Liver (tissue), 3 donors: ENCODE measurements around the gene FOSL2.

Experiments used
- CTCF ChIP-seq: fragments of 150-350 bp; IDR thresholded peaks from 2 replicates; pipeline ENCODE4 v1.5.1; 2017; ENCODE audit warnings: improper control_type of control experiment, low read depth, low read length; ENCODE audit not compliant: missing input control
- EGR1 ChIP-seq, 2 donors: IDR thresholded peaks; 2 replicates each; pipeline ENCODE4 v1.6.1; 2016 to 2018; ENCODE audit warnings: antibody characterized with exemption in 2 of 2, low read depth in 2 of 2
- FOXA1 ChIP-seq: IDR thresholded peaks from 2 replicates; pipeline ENCODE4 v1.6.1; 2016; ENCODE audit warnings: antibody characterized with exemption
- JUND ChIP-seq, 2 donors: IDR thresholded peaks; 2 replicates each; pipeline ENCODE4 v1.6.1; 2016; ENCODE audit warnings: antibody characterized with exemption in 2 of 2
- RAD21 ChIP-seq, 2 donors: IDR thresholded peaks; 2 replicates each; pipeline ENCODE4 v1.6.1; 2016; ENCODE audit warnings: antibody characterized with exemption in 2 of 2, mild to moderate bottlenecking in 2 of 2
- REST ChIP-seq: IDR thresholded peaks from 2 replicates; pipeline ENCODE4 v1.6.1; 2016; ENCODE audit warnings: antibody characterized with exemption, mild to moderate bottlenecking
- RXRA ChIP-seq, 2 donors: IDR thresholded peaks; 2 replicates each; pipeline ENCODE4 v1.6.1; 2017 to 2018; ENCODE audit warnings: antibody characterized with exemption in 2 of 2, mild to moderate bottlenecking in 1 of 2
- donor health status: healthy.
- donor health status: healthy.

- TF ChIP-seq CTCF (no peak), EGR1 (IDR thresholded peaks at IDR 0.05; ENCODE audit: low read depth in 2 of 2) (no peak), RXRA (IDR thresholded peaks at IDR 0.05) (no peak), FOXA1 (no peak), REST (no peak), JUND (IDR thresholded peaks at IDR 0.05) (no peak), RAD21 (IDR thresholded peaks at IDR 0.05) (no peak)
These were observed 37.6 kb upstream of the FOSL2 start for GRCh38 chr2:28354920-28355520.
